Testis (tissue), 3 donors: Measurements from ENCODE around the gene PLCH2. TPM values are rescaled to one million over a fixed set of nuclear protein-coding genes. Genes with fewer than 3 reads are reported as not detected.

Experiments
- DNase-seq: peaks from one replicate; pipeline ENCODE4 v3.0.0-alpha.2; 2019
- H3K27ac ChIP-seq, 2 donors: fragments of 200-600 bp; sonication (generic); one replicate each; pipeline ENCODE4 v1.5.1; 2019
- H3K27me3 ChIP-seq: fragments of 200-600 bp; sonication (generic); one replicate; pipeline ENCODE4 v1.5.1; 2019
- H3K36me3 ChIP-seq: fragments of 200-600 bp; sonication (generic); one replicate; pipeline ENCODE4 v1.5.1; 2017; ENCODE audit warnings: low read depth; ENCODE audit errors: missing control alignments
- H3K4me1 ChIP-seq: fragments of 200-600 bp; sonication (generic); one replicate; pipeline ENCODE4 v1.5.1; 2019
- H3K4me3 ChIP-seq, 2 donors: fragments of 200-600 bp; sonication (generic); one replicate each; pipeline ENCODE4 v1.5.1; 2017 to 2019
- H3K9me3 ChIP-seq: fragments of 200-600 bp; sonication (generic); one replicate; pipeline ENCODE4 v1.5.1; 2017
- POLR2A ChIP-seq: fragments of 450-650 bp; IDR thresholded peaks from one replicate; pipeline ENCODE4 v1.6.1; 2017; ENCODE audit warnings: antibody characterized with exemption, mild to moderate bottlenecking, moderate library complexity
- WGBS, 2 donors: methylation state at CpG; one replicate each; pipeline ENCODE4 v1.1.5; 2018; 5-methylcytosine and 5-hydroxymethylcytosine counted together
- intact Hi-C: fragments of 100-400 bp; cut with DNase I; formaldehyde crosslinking; loops from one replicate; pipeline ENCODE4 v1.15.1; 2023; ENCODE audit warnings: low total_unique reads
- polyA plus RNA-seq: library from polyadenylated mRNA; stranded (reverse); fragments of 350-450 nt; fragmentation: Illumina TruSeq; extraction: RNeasy Lipid Tissue Mini Kit (QIAGEN cat#74804); gene quantifications from one replicate; pipeline ENCODE4 v1.2.3, GENCODE V29; 2014; ENCODE audit warnings: low read depth, low replicate concordance; ENCODE audit not compliant: insufficient read depth
- total RNA-seq, 2 donors: library from RNA; depleted of rRNA; stranded (reverse); fragments of >200 nt; gene quantifications; one replicate each; pipeline ENCODE4 v1.2.3, GENCODE V29; 2016
- TF ChIP-seq, protein P1 (sequence below), 3 experiments: fragments of 450-650 bp in 2 of 3; fragments of 200-600 bp in 1 of 3; sonication (generic) in 1 of 3; IDR thresholded peaks; one replicate each; pipeline ENCODE4 v1.5.1; 2016 to 2019; ENCODE audit warnings: antibody characterized with exemption in 3 of 3, mild to moderate bottlenecking in 2 of 3, moderate library complexity in 1 of 3

PLCH2 gene
- total and polyA plus RNA-seq, 3 donors from 2014 or later: 2.7 to 6.5 (median 5.7) TPM

GRCh38 chr1:2543543-2544092, 67.5 kb downstream of the PLCH2 start:
- Histone ChIP-seq H3K9me3 (no peaks in the 10 kb centered on the region), H3K4me3 (no peak overlapping the region), H3K36me3 (no peaks in the 10 kb centered on the region), H3K4me1 (peaks cover 53% of the 10 kb centered on the region), H3K27ac (no peak overlapping the region), H3K27me3 (no peaks in the 10 kb centered on the region)
- no peak for DNase-seq
- WGBS, 2 donors: 35 to 57% methylated on average over 4 to 21 of the region's 26 CpGs
- TF ChIP-seq POLR2A: no peak
- TF ChIP-seq, protein P1, sequence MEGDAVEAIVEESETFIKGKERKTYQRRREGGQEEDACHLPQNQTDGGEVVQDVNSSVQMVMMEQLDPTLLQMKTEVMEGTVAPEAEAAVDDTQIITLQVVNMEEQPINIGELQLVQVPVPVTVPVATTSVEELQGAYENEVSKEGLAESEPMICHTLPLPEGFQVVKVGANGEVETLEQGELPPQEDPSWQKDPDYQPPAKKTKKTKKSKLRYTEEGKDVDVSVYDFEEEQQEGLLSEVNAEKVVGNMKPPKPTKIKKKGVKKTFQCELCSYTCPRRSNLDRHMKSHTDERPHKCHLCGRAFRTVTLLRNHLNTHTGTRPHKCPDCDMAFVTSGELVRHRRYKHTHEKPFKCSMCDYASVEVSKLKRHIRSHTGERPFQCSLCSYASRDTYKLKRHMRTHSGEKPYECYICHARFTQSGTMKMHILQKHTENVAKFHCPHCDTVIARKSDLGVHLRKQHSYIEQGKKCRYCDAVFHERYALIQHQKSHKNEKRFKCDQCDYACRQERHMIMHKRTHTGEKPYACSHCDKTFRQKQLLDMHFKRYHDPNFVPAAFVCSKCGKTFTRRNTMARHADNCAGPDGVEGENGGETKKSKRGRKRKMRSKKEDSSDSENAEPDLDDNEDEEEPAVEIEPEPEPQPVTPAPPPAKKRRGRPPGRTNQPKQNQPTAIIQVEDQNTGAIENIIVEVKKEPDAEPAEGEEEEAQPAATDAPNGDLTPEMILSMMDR (IDR thresholded peaks at IDR 0.05): no peak
- intact Hi-C loops: no loop called here

- DNase-seq: no peak
- peak overlapping the region in 1 of 2 donors; percentile 24 for H3K27ac ChIP-seq
- TF ChIP-seq, protein P1 (IDR thresholded peaks at IDR 0.05): no peak
- TF ChIP-seq POLR2A: no peak
- H3K4me3 ChIP-seq: no peak overlapping the region
- H3K27me3 ChIP-seq: no peaks in the 10 kb centered on the region
- no peaks in the 10 kb centered on the region for H3K9me3 ChIP-seq
- H3K4me1 ChIP-seq: peaks cover 58% of the 10 kb centered on the region
- 40 to 58% methylated on average over 1 to 26 of the region's 26 CpGs for WGBS, 2 donors
- intact Hi-C loops: no loop called here
- no peaks in the 10 kb centered on the region for H3K36me3 ChIP-seq
Measured at GRCh38 chr1:2544093-2544874, 68.2 kb downstream of the PLCH2 start.

GRCh38 chr1:2544875-2545640, 69.0 kb downstream of the PLCH2 start:
- intact Hi-C loops: loop anchor here (5.0 kb wide), 1 partner anchor 133 kb away; the partner anchor contains the start of gene PEX10
- WGBS, 2 donors: 57 to 80% methylated on average over 1 to 19 of the region's 19 CpGs
- peaks cover 59% of the 10 kb centered on the region for H3K4me1 ChIP-seq
- TF ChIP-seq, protein P1 (IDR thresholded peaks at IDR 0.05): no peak
- no peak for TF ChIP-seq POLR2A
- H3K9me3 ChIP-seq: no peaks in the 10 kb centered on the region
- H3K4me3 ChIP-seq: no peak overlapping the region
- DNase-seq: no peak
- H3K27ac ChIP-seq: peak overlapping the region; percentile 68 to 95
- H3K36me3 ChIP-seq: no peaks in the 10 kb centered on the region
- H3K27me3 ChIP-seq: no peaks in the 10 kb centered on the region

GRCh38 chr1:2545754-2546514, 69.8 kb downstream of the PLCH2 start:
- H3K4me3 ChIP-seq: peak overlapping the region; percentile 50 to 61
- intact Hi-C loops: loop anchor here (5.0 kb wide), 1 partner anchor 134 kb away; the partner anchor contains the start of gene PEX10
- peak; percentile 90 for DNase-seq
- peak overlapping the region; percentile 68 to 95 for H3K27ac ChIP-seq
- 5 to 7% methylated on average over 4 to 36 of the region's 43 CpGs for WGBS, 2 donors
- no peaks in the 10 kb centered on the region for H3K27me3 ChIP-seq
- no peaks in the 10 kb centered on the region for H3K36me3 ChIP-seq
- no peak for TF ChIP-seq POLR2A
- TF ChIP-seq, protein P1 (IDR thresholded peaks at IDR 0.05): no peak
- H3K4me1 ChIP-seq: peaks cover 56% of the 10 kb centered on the region
- no peaks in the 10 kb centered on the region for H3K9me3 ChIP-seq
